GM12891 (cell line): ENCODE results near the gene LDB3.

Source experiments
- PAX5 ChIP-seq: IDR thresholded peaks from 2 replicates; pipeline ENCODE4 v1.6.1; 2011; ENCODE audit warnings: low read length, moderate library complexity, mild to moderate bottlenecking; ENCODE audit not compliant: insufficient read depth, severe bottlenecking
- POLR2A ChIP-seq: IDR thresholded peaks from 2 replicates; pipeline ENCODE4 v1.6.1; 2011; ENCODE audit warnings: low read depth, low read length, control low read depth
- POLR2AphosphoS5 ChIP-seq: IDR thresholded peaks from 2 replicates; pipeline ENCODE4 v1.6.1; 2011; ENCODE audit warnings: low read depth, low read length, control low read depth
- POU2F2 ChIP-seq: IDR thresholded peaks from 2 replicates; pipeline ENCODE4 v1.6.1; 2011; ENCODE audit warnings: low read depth, mild to moderate bottlenecking, control low read depth, low read length, moderate library complexity
- TAF1 ChIP-seq: IDR thresholded peaks from 2 replicates; pipeline ENCODE4 v1.6.1; 2011; ENCODE audit warnings: low read depth, low read length, control low read depth

- TF ChIP-seq POLR2A = no peak
- no peak for TF ChIP-seq TAF1
- TF ChIP-seq POLR2AphosphoS5 = no peak
- no peak for TF ChIP-seq POU2F2
- TF ChIP-seq PAX5 = no peak
Measured at GRCh38 chr10:86659721-86660453, 8.4 kb upstream of the LDB3 start.
